T-helper 9 cell (primary cell): ENCODE measurements around the gene METTL15.
"Not testable (repeated sequence)": the region's sequence is repeated elsewhere in the genome, so short reads cannot be mapped to it uniquely, and the experiment has no call there.

Experiments
- DNase-seq: peaks from one replicate; pipeline ENCODE4 v3.0.0-alpha.2; 2020

METTL15 gene

GRCh38 chr11:28110821-28111200 lies 2.6 kb downstream of the METTL15 start:
- DNase-seq = no peak

DNA sequence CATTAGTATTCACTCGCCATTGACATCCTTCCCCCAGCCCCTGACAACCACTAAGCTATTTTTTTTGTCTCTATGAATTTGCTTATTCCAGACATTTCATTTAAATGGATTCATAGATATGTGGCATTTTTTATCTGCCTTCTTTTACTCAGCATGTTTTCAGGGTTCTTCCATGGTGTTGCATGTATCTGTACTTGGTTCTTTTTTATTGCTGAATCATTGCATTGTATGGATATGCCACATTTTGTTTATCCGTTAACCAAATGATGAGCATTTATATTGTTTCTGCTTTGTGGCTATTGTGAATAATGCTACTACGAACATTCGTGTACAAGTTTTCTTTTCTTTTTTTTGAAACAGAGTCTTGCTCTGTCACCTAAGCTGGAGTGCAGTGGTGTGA lies 5.9 kb downstream of the METTL15 start:
- no peak for DNase-seq

DNA sequence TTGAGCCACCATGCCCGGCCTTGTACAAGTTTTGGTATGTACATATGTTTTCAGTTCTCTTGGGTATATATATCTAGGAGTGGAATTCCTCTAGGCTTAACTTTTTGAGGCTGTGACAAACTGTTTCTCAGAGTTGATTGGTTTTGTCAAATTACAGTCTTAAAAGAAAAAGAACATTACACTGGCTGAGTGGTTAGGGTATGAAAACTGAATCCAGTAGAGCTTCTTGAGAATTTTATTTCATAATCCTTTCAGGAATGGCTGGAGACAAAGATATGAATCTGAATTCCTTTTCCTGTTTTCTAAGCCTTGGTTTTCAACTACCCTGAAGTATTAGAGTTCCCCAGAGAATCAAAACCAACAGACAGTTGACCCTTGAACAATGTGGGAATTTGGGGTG lies 6.5 kb downstream of the METTL15 start:
- no peak for DNase-seq

GRCh38 chr11:28117712-28118111 lies 9.5 kb downstream of the METTL15 start:
- no peak for DNase-seq

GRCh38 chr11:28123151-28123581 lies 15.0 kb downstream of the METTL15 start:
- no peak for DNase-seq

DNA sequence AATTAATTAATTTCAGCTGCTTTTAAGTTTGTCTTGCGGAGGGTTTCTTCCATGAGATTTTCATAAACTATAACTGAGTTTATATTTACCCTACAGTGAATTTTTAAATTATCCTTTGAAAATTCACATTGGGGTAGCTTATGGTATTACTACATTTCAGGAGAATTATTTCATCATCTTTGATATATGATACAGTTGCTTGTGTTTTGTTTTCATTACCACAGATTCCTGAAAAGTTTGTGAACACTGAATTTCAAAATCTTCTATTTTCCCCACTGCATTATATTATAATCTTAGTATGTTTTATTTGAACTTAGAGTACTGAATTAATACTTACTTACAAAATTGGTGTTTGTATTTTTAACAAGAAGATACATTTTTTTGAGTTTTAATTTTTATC lies 24.4 kb downstream of the METTL15 start:
- no peak for DNase-seq

DNA sequence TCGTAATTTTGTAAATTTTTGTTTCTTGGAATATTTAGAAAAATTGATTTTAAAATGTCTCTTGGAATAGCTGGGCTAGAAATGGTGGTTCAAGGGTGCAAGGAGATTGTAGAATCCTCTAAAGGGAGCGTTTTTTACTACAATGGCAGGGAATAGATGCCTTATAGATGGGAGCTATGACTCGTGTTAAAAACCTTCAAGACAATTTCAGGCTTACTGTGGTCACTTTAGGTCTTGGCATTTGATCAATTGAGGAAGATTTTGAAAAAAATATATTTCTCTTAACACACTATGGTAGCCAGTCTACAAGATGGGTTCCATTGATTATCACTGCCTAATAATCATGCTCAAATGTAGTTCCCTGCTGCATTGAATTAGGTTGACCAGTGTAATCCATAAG lies 25.0 kb downstream of the METTL15 start:
- no peak for DNase-seq

- not testable (repeated sequence) for DNase-seq
These were observed 28.0 kb downstream of the METTL15 start for GRCh38 chr11:28136157-28136556.

- no peak for DNase-seq
These were observed 29.2 kb downstream of the METTL15 start for GRCh38 chr11:28137366-28137765.

- DNase-seq = no peak
These were observed 29.6 kb downstream of the METTL15 start for GRCh38 chr11:28137832-28138231.

GRCh38 chr11:28139841-28140415 lies 31.7 kb downstream of the METTL15 start:
- DNase-seq = no peak

GRCh38 chr11:28140689-28141455 lies 32.7 kb downstream of the METTL15 start:
- DNase-seq = no peak

DNA sequence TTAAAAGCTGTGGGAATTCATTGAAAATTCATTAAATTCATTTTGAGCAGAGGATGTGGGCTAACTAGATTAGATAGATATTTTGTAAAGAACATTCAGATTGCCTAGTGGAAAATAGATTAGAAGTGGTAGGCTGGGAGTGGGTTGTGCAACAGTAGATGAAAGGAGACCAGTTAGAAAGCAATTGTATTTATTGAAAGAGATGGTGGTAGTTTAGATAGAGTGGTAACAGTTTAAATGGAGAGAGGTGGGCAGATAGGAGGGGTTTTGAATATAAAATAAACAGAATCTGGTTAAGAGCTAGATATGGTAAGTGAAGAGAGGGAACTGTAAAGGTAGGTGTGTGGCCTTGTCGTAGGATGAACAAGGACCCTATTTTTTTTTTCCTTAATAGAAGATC lies 34.5 kb downstream of the METTL15 start:
- no peak for DNase-seq

- DNase-seq = no peak
These were observed 36.6 kb downstream of the METTL15 start for GRCh38 chr11:28144808-28145207.

- DNase-seq = no peak
These were observed 38.0 kb downstream of the METTL15 start for GRCh38 chr11:28146123-28146751.

DNA sequence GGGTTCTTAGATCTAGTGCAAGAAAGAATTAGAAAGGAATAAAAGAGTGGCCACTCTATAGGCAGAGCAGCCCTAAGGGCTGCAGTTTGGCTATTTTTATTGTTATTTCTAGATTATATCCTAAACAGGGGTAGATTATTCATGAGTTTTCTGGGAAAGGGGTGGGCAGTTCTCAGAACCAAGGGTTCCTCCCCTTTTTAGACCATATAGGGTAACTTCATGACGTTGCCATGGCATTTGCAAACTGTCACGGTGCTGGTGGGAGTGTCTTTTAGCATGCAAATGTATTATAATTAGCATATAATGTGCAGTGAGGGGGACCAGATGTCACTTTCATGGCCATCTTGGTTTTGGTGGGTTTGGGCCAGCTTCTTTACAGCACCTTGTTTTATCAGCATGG lies 44.6 kb downstream of the METTL15 start:
- DNase-seq = no peak

- no peak for DNase-seq
These were observed 45.4 kb downstream of the METTL15 start for GRCh38 chr11:28153586-28153985.

DNA sequence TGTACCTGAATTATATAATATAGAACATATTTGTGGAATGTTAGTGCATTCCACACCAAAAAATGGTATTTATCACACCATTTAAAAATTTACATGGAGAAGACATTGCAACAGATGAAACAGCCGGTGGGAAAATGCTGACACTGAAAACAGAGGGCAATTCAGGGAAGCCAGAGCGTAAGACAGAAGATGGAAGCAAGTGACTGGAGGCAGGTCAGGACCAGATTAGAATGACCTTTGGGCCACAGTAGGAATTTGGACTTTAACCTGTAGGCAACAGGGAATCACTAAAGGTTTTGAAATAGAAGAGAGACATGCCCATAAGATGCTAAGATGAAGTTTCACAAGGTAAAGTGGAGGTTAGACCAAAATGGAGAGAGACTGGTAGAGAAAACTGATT lies 60.5 kb downstream of the METTL15 start:
- DNase-seq = no peak

- no peak for DNase-seq
These were observed 61.6 kb downstream of the METTL15 start for GRCh38 chr11:28169816-28170215.

DNA sequence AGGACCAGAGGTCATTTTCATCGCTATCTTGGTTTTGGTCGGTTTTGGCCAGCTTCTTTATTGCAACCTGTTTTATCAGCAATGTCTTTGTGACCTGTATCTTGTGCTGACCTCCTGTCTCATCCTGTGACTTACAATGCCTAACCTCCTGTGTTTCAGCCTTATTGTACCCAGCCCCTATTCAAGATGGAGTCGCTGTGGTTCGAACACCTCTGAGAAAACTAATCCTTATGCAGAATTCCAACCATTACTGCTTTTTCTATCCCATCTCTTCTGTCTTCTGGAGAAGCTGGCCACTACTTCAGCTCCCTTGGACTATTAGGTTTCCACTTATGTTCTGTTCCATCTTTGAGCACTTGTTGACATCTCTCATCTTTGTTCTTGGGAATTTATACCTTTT lies 62.6 kb downstream of the METTL15 start:
- DNase-seq = no peak

- DNase-seq = no peak
These were observed 68.2 kb downstream of the METTL15 start for GRCh38 chr11:28176351-28176750.

DNA sequence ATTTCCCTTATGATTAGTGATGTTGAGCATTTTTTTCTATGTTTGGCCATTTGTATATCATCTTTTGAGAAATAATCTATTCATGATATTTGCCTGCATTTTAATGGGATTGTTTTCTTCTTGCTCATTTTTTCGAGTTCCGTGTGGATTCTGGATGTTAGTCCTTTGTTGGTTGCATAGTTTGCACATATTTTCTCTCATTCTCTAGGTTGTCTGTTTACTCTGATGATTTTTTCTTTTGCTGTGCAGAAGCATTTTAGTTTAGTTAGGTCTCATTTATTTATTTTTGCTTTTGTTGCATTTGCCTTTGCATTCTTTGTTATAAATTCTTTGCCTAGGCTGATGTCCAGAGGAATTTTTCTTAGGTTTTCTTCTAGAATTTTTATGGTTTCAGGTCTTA lies 87.3 kb downstream of the METTL15 start:
- DNase-seq = no peak

- no peak for DNase-seq
These were observed 101.7 kb downstream of the METTL15 start for GRCh38 chr11:28209906-28210305.

- not testable (repeated sequence) for DNase-seq
These were observed 113.9 kb downstream of the METTL15 start for GRCh38 chr11:28222063-28222462.
